ENCODE measurements around the gene PCSK1.

- TF ChIP-seq CTCF (conservative IDR thresholded peaks at IDR 0.05; ENCODE audit: low read depth, low read length) (no peak), RFX5 (IDR thresholded peaks at IDR 0.05; ENCODE audit: low read depth, low read length) (no peak), FOS (IDR thresholded peaks at IDR 0.05; ENCODE audit: low read depth, low read length) (no peak)
Observed at GRCh38 chr5:96396878-96397277, 36.2 kb downstream of the PCSK1 start.
